LNCaP clone FGC (cell line): ENCODE measurements around the gene MTFR1L.

Source experiments
- DNase-seq: peaks from one replicate; pipeline ENCODE4 v3.0.0-alpha.2; 2011; ENCODE audit warnings: low read depth
- H3K4me3 ChIP-seq: 2 replicates; pipeline ENCODE4 v1.5.1; 2011; ENCODE audit warnings: mild to moderate bottlenecking, low read depth, low read length, control low read depth
- CTCF ChIP-seq: IDR thresholded peaks from 2 replicates; pipeline ENCODE4 v1.5.1; 2012; ENCODE audit warnings: mild to moderate bottlenecking; ENCODE audit not compliant: control insufficient read depth, insufficient read depth; ENCODE audit errors: extremely low read depth

The MTFR1L gene

GRCh38 chr1:25820247-25821111, 725 bp downstream of the MTFR1L start:
- no peak for DNase-seq

GRCh38 chr1:25821112-25821476, 1.3 kb downstream of the MTFR1L start:
- H3K4me3 ChIP-seq = peak overlapping the region; percentile 71
- TF ChIP-seq CTCF = no peak
- DNase-seq = no peak

More at GRCh38 chr1:25820247-25821111, 725 bp downstream of the MTFR1L start:
- H3K4me3 ChIP-seq = peak overlapping the region; percentile 71
- no peak for TF ChIP-seq CTCF

GRCh38 chr1:25821630-25822091, 1.9 kb downstream of the MTFR1L start:
- TF ChIP-seq CTCF = no peak
- H3K4me3 ChIP-seq = peak overlapping the region; percentile 71
- no peak for DNase-seq

GRCh38 chr1:25825605-25826004, 5.9 kb downstream of the MTFR1L start:
- DNase-seq = no peak
- no peak for TF ChIP-seq CTCF
- no peak overlapping the region for H3K4me3 ChIP-seq

- no peak for TF ChIP-seq CTCF
- no peak for DNase-seq
- H3K4me3 ChIP-seq = no peak overlapping the region
Observed at GRCh38 chr1:25826571-25826970, 6.8 kb downstream of the MTFR1L start.

GRCh38 chr1:25828491-25828890, 8.7 kb downstream of the MTFR1L start:
- DNase-seq = no peak
- TF ChIP-seq CTCF = no peak
- H3K4me3 ChIP-seq = no peak overlapping the region
